ENCODE results near the gene SGSM1.

The SGSM1 gene

GRCh38 chr22:24805790-24806662 lies at the start of gene SGSM1:
TSS of gene SGSM1 (plus strand) at chr22:24806211. CDS start at chr22:24806326, 115 bp downstream.
- DNase-seq (ENCODE audit: low read depth), result peak; percentile 58

- DNase-seq (ENCODE audit: low read depth), result peak; percentile 9
Measured at GRCh38 chr22:24758164-24758799, 47.7 kb upstream of the SGSM1 start.

GRCh38 chr22:24759765-24760164 lies 46.2 kb upstream of the SGSM1 start:
- no peak for DNase-seq (ENCODE audit: low read depth)

- no peak for DNase-seq (ENCODE audit: low read depth)
Measured at GRCh38 chr22:24760708-24761306, 45.2 kb upstream of the SGSM1 start.

GRCh38 chr22:24761888-24762675 lies 43.9 kb upstream of the SGSM1 start:
- no peak for DNase-seq (ENCODE audit: low read depth)

GRCh38 chr22:24763872-24764485 lies 42.0 kb upstream of the SGSM1 start:
- no peak for DNase-seq (ENCODE audit: low read depth)

- DNase-seq (ENCODE audit: low read depth), result no peak
Measured at GRCh38 chr22:24765166-24765565, 40.8 kb upstream of the SGSM1 start.

GRCh38 chr22:24768537-24769374 lies 37.3 kb upstream of the SGSM1 start:
- DNase-seq (ENCODE audit: low read depth), result peak; percentile 7

GRCh38 chr22:24772493-24773220 lies 33.4 kb upstream of the SGSM1 start:
- DNase-seq (ENCODE audit: low read depth), result no peak

GRCh38 chr22:24775769-24776492 lies 30.1 kb upstream of the SGSM1 start:
- no peak for DNase-seq (ENCODE audit: low read depth)

GRCh38 chr22:24776525-24776924 lies 29.5 kb upstream of the SGSM1 start:
- DNase-seq (ENCODE audit: low read depth), result no peak

GRCh38 chr22:24789516-24789915 lies 16.5 kb upstream of the SGSM1 start:
- DNase-seq (ENCODE audit: low read depth), result no peak

- DNase-seq (ENCODE audit: low read depth), result no peak
Measured at GRCh38 chr22:24791362-24791761, 14.6 kb upstream of the SGSM1 start.

GRCh38 chr22:24796056-24796455 lies 10.0 kb upstream of the SGSM1 start:
- no peak for DNase-seq (ENCODE audit: low read depth)

- DNase-seq (ENCODE audit: low read depth), result no peak
Measured at GRCh38 chr22:24796860-24797259, 9.2 kb upstream of the SGSM1 start.

GRCh38 chr22:24801901-24802465 lies 4.0 kb upstream of the SGSM1 start:
- no peak for DNase-seq (ENCODE audit: low read depth)

GRCh38 chr22:24803064-24803542 lies 2.9 kb upstream of the SGSM1 start:
- peak; percentile 15 for DNase-seq (ENCODE audit: low read depth)

- no peak for DNase-seq (ENCODE audit: low read depth)
Measured at GRCh38 chr22:24806663-24807001, 621 bp downstream of the SGSM1 start.
